Frontal cortex (tissue), 4 donors: ENCODE results near the gene HCAR2. TPM values are rescaled to one million over a fixed set of nuclear protein-coding genes. Genes with fewer than 3 reads are reported as not detected.
"Not testable (repeated sequence)": the region's sequence is repeated elsewhere in the genome, so short reads cannot be mapped to it uniquely, and the experiment has no call there.

ENCODE experiments used
- DNase-seq, 2 donors: peaks; one replicate each; pipeline ENCODE4 v3.0.0; 2012; ENCODE audit warnings: low spot score in 2 of 2
- FAIRE-seq: peaks from 2 replicates; lab custom pipeline; 2012; peaks lifted over from hg19 to GRCh38; lab: Jason Lieb, UNC
- total RNA-seq: library from RNA; depleted of rRNA; stranded (reverse); fragments of >200 nt; gene quantifications from one replicate; pipeline ENCODE4 v1.2.3, GENCODE V29; 2014
- donor health status: control.
- donor health status: control.
- donor health status: control.

HCAR2 gene
- total RNA-seq, 1 donor from 2014 or later = under 0.01 TPM

DNA sequence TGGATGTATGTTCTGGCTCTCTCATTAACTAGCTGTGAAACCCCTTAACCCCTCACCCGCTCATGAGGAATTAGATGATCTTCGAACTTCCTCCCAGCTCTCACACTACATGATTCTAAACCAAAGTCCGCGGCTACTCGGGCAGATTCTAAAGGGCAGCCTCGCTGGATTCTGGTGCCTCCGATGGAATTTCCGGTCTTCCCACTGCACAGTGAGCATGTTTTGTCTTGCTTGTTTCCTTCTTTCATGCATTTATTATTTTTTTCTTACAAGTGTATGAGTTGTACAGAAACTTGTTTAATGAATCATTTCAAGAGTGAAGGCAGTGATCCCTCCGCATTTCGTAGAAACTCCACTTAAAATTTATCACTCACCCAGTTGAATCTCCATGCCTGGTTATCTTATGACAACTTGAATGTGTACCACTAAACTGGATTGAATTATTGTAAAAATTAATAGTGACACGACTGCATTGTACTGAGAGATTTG, 17.9 kb upstream of the HCAR2 start:
- DNase-seq (no peak), FAIRE-seq (no peak)

DNA sequence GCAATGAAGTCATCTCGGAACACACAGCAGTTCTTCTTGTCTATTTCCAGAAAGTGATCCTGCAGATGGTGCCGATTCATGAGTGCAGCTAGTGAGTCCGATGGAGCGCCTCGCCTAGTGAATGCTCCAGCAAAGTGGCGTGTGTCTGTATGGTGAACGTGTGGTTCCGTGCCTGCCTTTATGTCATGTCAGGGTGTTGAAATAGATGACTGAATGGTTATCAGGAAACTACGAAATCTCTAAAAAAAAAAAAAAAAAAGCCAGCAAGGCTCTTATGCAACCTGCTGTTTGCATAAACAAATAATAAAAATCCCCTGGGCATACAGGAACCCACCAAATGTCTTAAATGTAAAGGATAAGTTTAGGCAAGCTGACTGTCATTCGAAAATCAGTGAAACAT, 13.5 kb upstream of the HCAR2 start, which contains the start of gene HCAR3:
TSS of gene HCAR3 (minus strand) at position 154 of the 400 bp plus-strand sequence. CDS start at position 80, 74 bp downstream.
- DNase-seq, FAIRE-seq: not testable (repeated sequence)

DNA sequence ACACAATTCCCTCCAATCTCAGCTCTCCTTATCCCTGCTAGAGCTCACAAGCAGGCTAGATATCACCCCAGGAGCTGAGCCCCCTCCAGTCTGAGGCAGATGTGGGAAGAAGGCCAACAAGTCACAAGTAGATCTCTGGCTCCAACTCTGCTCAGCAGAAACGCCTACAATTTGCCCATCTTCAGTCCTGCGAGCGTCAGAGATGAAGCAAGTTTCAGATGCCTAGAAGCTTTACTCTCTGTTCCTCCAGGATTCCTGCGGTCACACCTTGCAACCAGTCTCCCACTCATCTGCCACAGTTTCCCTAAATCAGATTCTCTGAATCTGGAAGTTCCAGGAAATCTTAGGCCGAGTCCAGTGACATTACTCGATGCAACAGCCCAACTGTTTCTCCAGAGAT, 12.1 kb upstream of the HCAR2 start:
- FAIRE-seq = not testable (repeated sequence)

GRCh38 chr12:122713491-122714188, 10.5 kb upstream of the HCAR2 start:
- FAIRE-seq, DNase-seq: not testable (repeated sequence)

More for the DNA sequence above, 12.1 kb upstream of the HCAR2 start:
- DNase-seq = not testable (repeated sequence)

DNA sequence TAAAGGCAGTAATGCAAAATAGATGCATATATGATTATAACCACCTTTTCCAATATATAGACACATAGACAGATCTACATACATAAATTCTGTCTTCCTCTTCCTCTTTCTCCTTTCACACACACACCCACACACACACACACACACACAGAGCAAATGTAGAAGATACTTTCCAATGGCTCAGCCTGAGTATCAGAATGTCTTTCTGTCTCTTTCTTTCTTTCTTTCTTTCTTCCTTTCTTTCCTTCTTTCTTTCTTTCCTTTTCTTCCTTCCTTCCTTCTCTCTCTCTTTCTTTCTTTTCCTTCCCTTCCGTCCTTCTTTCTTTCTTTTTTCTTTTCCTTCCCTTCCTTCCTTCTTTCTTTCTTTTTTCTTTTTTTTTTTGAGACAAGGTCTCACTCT, 8.1 kb upstream of the HCAR2 start:
- DNase-seq, FAIRE-seq: not testable (repeated sequence)

- not testable (repeated sequence) for DNase-seq, FAIRE-seq
These were observed 7.2 kb upstream of the HCAR2 start for GRCh38 chr12:122710341-122710740.

DNA sequence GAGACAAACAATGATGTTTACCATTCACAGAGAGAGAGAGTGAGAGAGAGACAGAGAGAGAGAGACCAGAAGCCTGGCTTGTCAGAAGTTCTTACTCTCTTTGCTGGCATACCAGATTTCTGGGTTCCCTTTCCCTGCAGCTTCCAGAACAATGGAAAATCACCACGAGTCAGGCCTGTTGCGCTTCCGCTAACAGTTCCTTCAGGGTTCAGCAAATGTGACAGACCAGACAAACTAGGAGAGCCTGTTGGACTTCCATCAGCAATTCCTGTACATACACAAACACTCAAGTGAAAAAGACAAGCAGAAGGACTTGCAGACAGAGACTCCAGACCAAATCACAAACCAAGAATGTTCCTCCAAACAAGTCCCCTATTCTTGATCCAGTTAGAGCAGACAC, 6.1 kb upstream of the HCAR2 start:
- DNase-seq, FAIRE-seq: not testable (repeated sequence)

DNA sequence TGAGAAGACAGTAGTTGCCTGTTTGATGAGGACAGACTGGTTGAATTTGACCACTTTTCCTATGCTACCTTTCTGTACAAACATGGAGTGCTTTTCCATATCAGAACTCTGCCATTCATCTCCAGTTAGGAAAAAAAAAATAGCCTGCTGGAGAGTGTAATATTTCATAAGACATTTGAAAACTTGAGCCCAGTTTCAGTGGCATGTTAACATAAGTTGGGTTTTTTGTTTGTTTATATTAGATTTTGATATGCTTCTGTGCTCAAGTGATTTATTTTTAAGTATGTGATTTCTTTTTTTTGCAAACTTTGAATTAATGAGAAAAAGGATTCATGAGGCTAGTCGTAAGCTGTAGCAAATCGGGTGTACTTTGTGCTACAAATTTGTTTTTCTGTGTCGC, 684 bp upstream of the HCAR2 start:
- FAIRE-seq, DNase-seq: not testable (repeated sequence)

- DNase-seq, FAIRE-seq: not testable (repeated sequence)
These were observed 1.7 kb downstream of the HCAR2 start for GRCh38 chr12:122701481-122701880.

DNA sequence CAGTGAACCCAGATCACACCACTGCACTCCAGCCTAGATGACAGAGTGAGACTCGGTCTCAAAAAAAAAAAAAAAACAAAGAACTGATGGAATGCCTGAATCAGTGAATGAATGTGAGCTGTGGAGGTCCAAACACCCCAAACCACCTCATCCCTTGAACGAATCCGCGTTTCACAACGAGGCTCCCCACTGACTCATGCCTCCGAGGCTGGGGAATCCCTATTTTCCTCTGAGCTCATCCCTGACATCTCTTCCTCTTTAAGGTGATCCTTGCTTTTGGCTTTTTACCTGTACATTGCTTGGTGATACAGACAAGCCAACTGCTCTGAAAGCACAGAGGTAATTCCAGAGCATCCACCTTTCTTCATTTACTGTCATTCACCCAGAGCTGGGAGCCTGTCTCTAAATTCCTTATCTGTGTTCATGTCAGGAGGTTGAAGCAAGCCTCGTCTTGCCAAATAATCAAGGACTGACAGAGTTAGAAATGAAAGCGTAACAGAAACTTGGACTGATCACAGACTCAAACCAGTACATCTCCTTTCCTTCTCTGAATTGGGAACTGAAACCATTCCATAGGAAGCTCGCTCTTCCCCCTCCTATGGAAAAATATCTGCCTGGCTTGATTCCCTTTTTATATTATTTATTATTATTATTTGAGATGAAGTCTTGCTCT, 3.0 kb downstream of the HCAR2 start:
- DNase-seq, FAIRE-seq: not testable (repeated sequence)

- not testable (repeated sequence) for FAIRE-seq
These were observed 6.2 kb downstream of the HCAR2 start for GRCh38 chr12:122696922-122697321.

GRCh38 chr12:122691566-122691965, 11.6 kb downstream of the HCAR2 start:
- DNase-seq (no peak), FAIRE-seq (no peak)

More at GRCh38 chr12:122696922-122697321, 6.2 kb downstream of the HCAR2 start:
- not testable (repeated sequence) for DNase-seq

- FAIRE-seq = no peak
These were observed 14.9 kb downstream of the HCAR2 start for GRCh38 chr12:122688291-122688690.

DNA sequence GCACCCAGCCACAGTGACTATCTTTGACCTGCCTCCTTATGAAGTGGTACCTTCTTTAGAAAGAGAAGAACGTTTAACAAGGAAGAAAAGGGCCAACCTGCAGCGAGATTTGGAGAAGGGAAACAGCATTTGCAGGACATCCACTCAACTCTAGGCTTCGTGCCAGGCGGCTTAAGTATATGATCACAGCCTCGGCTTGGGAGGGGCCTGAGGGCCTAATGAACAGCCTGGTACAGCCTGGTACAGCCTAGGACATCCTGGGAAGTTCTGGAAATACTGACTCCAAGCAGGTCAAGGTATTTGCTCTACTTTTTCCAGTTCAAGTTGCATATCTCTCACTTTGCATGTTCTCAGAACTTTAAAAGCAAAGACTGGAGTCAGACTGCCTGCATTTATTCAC, 16.1 kb downstream of the HCAR2 start:
- DNase-seq (no peak), FAIRE-seq (no peak)

More at GRCh38 chr12:122688291-122688690, 14.9 kb downstream of the HCAR2 start:
- DNase-seq = no peak

GRCh38 chr12:122686538-122686937, 16.6 kb downstream of the HCAR2 start:
- no peak for DNase-seq
- FAIRE-seq = no peak

DNA sequence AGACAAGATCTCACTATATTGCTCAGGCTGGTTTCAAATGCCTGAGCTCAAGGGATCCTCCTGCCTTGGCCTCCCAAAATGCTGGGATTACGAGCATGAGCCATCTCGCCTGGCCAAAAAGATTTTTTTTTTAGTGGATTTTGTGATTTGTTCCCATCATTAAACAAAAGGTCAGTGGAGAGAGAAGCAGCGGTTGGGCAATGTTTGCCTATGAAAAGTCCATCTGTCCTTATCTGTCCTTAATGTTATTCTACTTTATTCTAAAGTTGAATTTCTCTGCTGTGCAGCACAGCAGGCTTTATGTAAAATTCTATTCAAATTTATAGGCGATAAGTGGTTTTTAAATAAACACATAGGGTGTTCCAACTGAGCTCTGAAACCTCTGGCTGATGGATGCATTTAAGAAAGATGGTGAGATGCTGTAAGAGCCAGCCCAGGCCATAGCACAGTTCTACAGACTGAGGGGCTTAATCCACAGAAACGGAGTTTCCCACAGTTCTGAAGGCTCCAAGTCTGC, 18.8 kb downstream of the HCAR2 start:
- DNase-seq = no peak
- no peak for FAIRE-seq

- no peak for FAIRE-seq
- DNase-seq = no peak
These were observed 21.3 kb downstream of the HCAR2 start for GRCh38 chr12:122681814-122682213.

- not testable (repeated sequence) for FAIRE-seq
These were observed 22.2 kb downstream of the HCAR2 start for GRCh38 chr12:122680989-122681388.

GRCh38 chr12:122676781-122677180, 26.4 kb downstream of the HCAR2 start:
- not testable (repeated sequence) for DNase-seq, FAIRE-seq

More at GRCh38 chr12:122680989-122681388, 22.2 kb downstream of the HCAR2 start:
- DNase-seq = not testable (repeated sequence)

- not testable (repeated sequence) for FAIRE-seq, DNase-seq
These were observed 27.1 kb downstream of the HCAR2 start for GRCh38 chr12:122676015-122676414.
